22Rv1 (cell line): ENCODE results near the gene CHAT.

Experiments used
- H3K27ac ChIP-seq: fragments of 450-650 bp; 2 replicates; pipeline ENCODE4 v1.5.1; 2017
- ZFX ChIP-seq: fragments of 450-650 bp; IDR thresholded peaks from 2 replicates; pipeline ENCODE4 v1.6.1; 2017; ENCODE audit warnings: antibody characterized with exemption, borderline replicate concordance
- TF ChIP-seq, protein P1 (sequence below): fragments of 450-650 bp; IDR thresholded peaks from 2 replicates; pipeline ENCODE4 v1.5.1; 2017; ENCODE audit warnings: mild to moderate bottlenecking

Gene CHAT

GRCh38 chr10:49711481-49711880 is 97.6 kb downstream of the CHAT start:
- TF ChIP-seq ZFX: no peak
- TF ChIP-seq, protein P1, sequence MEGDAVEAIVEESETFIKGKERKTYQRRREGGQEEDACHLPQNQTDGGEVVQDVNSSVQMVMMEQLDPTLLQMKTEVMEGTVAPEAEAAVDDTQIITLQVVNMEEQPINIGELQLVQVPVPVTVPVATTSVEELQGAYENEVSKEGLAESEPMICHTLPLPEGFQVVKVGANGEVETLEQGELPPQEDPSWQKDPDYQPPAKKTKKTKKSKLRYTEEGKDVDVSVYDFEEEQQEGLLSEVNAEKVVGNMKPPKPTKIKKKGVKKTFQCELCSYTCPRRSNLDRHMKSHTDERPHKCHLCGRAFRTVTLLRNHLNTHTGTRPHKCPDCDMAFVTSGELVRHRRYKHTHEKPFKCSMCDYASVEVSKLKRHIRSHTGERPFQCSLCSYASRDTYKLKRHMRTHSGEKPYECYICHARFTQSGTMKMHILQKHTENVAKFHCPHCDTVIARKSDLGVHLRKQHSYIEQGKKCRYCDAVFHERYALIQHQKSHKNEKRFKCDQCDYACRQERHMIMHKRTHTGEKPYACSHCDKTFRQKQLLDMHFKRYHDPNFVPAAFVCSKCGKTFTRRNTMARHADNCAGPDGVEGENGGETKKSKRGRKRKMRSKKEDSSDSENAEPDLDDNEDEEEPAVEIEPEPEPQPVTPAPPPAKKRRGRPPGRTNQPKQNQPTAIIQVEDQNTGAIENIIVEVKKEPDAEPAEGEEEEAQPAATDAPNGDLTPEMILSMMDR: no peak
- no peak overlapping the region for H3K27ac ChIP-seq

DNA sequence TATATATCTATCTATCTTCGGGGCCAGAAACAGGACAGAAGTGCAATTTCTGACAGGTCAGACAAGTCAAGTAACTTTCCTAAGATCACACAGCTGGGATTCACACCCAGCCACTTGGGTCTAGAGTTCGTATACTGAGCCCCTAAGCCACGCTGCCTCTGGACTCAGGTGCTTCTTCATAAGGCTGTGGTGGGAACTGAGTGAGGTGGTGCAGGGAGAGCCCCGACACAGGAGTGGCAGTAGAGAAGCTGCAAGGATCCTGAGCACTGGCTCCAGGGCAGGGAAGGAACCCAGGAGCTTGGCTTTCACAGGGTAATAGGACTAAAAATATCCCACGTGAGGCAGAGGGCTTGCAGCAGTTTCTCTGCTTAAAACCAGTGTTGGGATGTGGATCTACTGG is 99.4 kb downstream of the CHAT start:
- no peak for TF ChIP-seq ZFX
- TF ChIP-seq, protein P1: no peak
- H3K27ac ChIP-seq: no peak overlapping the region
